Kasumi-1 (cell line): ENCODE results near the gene KIRREL3.

ENCODE experiments used
- DNase-seq, 2 experiments: peaks; one replicate each; lab custom pipeline; 2025; lab: John Stamatoyannopoulos, UW

Gene KIRREL3

GRCh38 chr11:126419801-126420697 lies 580.5 kb downstream of the KIRREL3 start:
- peak; percentile 70 to 76 for DNase-seq

- no peak for DNase-seq
Measured at GRCh38 chr11:126418887-126419286, 581.7 kb downstream of the KIRREL3 start.

DNA sequence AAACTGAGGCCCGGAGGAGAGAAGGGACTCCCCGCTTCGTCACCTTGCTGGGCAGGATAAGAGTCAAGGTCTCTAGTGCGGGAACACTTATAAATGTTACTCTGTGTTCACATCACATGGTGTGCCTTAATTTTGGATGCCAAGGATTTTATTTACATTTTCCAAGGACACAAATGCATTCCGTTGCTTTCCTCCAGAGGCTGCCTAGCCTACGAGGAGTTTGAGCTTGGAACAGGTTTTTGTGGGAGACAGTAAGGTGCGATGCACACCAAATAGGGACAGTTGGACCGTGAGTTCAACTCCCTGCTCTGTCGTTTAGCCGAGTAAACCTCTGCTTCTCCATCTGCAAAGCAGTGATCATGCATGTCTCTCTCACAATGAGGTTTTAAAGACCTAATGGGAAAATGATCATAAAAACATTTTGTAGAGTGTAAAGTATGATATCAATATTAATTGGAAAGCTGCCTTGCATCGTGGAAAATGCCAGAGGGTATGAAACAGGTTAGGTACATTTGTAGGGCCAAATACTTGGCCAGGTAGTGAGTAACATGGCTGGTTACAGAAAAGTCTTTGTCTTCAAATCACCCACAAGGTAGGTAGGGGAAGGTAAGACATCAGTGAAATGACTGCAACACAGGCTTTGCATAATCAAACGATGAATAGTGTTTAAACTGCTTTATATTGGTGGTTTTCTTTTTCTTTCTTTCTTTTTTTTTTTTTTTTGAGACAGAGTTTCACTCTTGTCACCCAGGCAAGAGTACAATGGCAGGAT lies 583.3 kb downstream of the KIRREL3 start:
- no peak for DNase-seq

- DNase-seq, result no peak
Measured at GRCh38 chr11:126416542-126417090, 584.0 kb downstream of the KIRREL3 start.

GRCh38 chr11:126415669-126416420 lies 584.7 kb downstream of the KIRREL3 start:
- no peak for DNase-seq

DNA sequence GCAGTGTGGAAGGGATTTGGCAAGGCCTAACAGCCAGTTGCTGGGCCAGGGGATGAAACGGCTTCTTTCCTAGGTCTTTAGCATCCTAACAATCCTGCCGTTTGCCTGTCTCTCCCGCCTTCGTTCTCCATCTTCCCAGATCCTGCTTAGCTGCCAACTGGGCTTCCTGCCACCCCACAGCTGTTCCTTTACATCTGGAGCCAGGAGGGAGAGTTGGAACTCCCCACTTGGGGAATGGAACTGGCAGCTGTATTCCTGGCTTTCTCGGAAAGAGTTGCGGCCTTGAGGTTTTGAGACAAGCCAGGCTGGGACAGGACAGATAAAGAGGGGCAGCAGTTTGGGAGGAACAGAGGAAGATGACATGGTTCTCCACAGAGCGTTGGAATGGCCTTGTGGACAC lies 585.4 kb downstream of the KIRREL3 start:
- DNase-seq, result no peak

DNA sequence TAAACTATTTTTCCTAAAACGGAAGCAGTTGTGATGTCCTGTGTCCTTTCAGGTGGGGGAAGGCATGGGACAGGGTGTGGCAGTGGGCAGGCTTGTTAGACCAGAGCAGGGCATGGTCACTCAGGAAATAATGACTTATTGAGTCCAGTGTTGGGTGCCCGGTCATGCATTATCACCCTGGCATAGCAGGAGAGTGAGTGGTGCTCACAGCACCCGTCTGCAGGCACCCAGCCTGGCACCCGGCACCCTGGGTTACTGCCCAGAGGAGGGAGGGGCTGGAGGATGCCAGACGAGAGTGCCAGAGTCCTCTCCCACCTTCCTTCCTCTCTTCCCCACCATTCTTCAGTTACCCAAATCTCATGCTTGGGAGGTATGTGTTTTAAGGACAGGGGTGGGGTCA lies 586.0 kb downstream of the KIRREL3 start:
- DNase-seq, result no peak

GRCh38 chr11:126413843-126414405 lies 586.6 kb downstream of the KIRREL3 start:
- no peak for DNase-seq

DNA sequence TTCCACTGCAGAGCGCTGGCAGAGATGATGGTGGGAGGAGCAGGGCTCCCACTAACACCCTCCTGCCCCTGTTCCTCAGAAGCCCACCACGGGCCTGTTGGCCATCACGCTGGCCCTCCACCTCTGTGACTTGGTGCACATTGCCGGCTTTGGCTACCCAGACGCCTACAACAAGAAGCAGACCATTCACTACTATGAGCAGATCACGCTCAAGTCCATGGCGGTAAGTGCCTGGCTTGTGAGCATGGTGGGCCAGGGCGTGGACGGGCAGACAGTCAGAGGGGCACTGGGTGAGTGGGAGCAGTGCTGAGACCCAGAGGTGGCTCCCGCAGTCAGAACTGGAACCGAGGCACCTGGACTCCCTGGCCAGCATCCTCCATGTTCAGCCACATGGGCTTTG lies 587.1 kb downstream of the KIRREL3 start:
- no peak for DNase-seq

GRCh38 chr11:126411971-126412381 lies 588.6 kb downstream of the KIRREL3 start:
- no peak for DNase-seq

GRCh38 chr11:126410649-126411048 lies 589.9 kb downstream of the KIRREL3 start:
- no peak for DNase-seq

DNA sequence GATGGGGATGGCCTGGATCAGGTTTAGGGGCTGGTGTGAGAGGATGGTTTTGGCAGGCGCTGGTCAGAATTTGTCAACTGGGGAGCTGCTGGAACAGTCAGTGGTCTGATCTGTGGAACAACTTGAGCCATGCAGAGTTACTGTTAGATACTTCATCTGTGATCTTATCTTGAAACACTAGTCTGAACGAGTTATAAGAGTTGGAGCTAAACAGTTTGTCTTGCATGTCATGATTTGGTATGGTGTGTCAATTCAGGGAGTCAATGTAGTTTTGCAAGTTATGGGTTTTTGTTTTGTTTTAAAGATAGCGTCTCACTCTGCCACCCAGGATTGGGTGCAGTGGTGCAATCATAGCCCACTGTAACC lies 591.0 kb downstream of the KIRREL3 start:
- no peak for DNase-seq

DNA sequence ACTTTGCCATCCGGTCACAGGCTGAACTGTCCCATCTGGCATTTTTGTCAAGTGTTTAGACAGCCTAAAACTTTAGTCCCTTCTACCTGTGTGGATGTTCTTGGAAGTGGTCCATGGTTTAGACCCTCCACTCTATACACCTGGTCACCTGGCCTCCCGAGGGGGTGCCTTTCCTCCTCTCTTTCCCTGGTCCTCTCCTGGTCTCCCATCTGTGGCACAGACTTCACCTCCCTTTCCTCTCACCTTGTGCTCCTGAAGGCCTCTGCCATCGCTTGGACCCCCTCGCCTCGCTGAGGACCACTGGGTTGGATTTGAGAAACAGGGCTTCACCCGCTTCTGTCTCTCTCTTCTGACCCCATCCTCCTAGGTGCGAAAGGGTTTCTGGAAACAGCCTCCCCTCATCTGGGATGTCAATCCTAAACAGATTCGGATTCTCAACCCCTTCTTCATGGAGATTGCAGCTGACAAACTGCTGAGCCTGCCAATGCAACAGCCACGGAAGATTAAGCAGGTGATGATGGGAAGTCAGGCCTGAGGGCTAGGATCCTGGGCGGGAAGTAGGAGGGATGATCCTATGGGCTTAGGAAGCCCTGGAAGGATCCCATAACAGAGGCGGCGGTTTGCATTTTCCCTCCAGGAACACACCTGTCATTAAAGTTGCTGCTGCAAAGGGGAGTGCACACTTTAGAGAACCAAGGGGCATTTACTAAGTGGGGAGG lies 591.5 kb downstream of the KIRREL3 start:
- no peak for DNase-seq

DNA sequence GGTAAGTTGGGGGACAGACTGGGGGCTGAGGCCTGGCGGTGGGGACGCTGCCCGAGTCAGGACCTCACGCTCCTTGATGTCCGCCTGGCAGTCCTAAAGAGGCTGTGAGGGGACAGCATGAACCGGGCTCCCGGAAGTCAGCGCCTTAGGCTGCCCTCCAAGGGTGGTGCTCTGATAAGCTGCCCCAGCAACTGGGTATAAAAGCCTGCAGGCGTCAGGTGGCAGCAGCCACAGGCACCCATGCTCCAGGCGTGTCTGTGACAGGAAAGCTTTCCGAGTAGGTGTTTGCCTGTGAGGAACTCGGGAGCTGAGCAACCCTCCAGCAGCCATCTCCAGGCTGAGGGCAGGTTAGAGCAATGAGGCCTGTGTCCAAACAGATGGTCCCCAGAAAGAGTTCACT lies 592.1 kb downstream of the KIRREL3 start:
- no peak for DNase-seq

- DNase-seq, result no peak
Measured at GRCh38 chr11:126407682-126408288, 592.8 kb downstream of the KIRREL3 start.

DNA sequence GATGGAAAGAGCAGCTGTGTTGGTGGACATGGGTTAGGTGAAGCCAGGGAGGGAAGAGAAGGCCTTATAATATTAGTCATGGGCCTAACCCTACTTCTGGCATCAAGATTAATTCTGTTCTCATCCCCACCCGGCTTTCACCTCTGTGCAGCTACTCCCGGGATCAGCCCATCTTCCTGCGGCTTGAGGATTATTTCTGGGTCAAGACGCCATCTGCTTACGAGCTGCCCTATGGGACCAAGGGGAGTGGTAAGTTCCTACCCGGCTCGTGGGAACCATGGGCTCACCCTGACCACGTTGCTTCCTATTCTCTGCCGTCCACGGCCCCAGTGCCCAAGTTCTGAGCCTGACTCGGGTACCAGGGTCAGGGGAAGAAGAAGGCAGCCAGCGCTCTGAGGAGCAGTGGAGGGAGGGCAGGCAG lies 593.5 kb downstream of the KIRREL3 start:
- no peak for DNase-seq

GRCh38 chr11:126406368-126406767 lies 594.2 kb downstream of the KIRREL3 start:
- DNase-seq, result no peak

DNA sequence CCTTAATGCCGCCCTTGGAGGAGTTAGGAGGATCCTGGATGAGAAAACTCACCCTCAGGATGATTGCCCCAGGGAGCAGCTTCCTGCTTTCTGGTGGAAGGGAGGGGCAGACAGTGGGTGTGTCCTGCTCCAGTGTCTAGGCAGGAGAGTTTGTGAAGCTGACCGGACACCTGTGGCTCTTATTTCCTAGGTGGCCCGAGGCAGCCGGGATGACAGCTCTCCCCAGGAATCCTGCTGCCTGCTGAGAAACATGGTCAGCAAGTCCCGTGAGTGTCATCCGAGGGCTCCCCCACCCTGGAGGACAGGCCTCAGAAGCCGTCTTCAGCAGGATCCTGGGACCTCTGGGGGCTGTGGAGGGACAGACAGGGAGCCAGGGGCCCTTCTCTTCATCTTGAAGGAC lies 594.7 kb downstream of the KIRREL3 start:
- no peak for DNase-seq

DNA sequence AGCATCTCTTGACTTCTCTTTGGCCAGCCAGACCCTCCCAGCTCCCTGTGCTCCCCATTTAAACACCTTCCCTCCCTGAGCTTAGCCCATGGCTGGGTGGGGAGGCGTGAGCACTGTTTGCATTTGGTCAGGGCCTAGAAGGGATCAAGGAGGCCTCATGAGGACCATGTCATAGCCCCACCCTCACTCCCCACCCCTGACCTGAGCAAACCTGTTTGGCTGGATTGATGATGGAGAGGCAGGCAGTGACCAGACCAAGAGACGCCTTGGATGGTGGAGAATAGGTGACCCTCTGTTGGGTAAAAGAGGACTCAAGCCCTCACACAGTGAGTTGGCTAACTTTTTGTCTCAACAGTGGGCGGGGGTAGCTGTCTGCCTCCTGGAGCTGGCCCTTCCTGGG lies 595.2 kb downstream of the KIRREL3 start:
- no peak for DNase-seq

GRCh38 chr11:126404367-126404766 lies 596.2 kb downstream of the KIRREL3 start:
- DNase-seq, result no peak

DNA sequence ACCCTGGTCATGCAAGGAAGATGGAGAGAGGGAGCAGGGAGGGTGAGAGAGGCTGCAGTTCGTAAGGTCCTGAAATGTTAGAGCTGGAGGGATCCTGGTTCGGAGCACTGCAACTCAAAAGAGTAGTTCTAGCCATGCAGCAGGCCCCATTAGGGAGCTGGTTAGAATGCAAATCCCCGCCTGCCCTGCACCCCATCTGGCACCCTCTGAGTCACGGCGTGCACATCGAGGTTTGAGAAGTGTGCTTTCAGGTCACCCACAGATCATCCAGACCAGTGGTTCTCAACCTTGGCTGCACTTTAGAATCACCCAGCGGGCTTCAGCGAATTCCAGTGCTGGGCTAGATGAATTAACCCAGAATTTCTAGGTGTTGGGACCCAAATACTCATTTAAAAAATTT lies 596.9 kb downstream of the KIRREL3 start:
- no peak for DNase-seq
